ENCODE data around the gene SMAD1.

GRCh38 chr4:145440292-145441007, 41.2 kb upstream of the SMAD1 start:
- TF ChIP-seq, protein P1, sequence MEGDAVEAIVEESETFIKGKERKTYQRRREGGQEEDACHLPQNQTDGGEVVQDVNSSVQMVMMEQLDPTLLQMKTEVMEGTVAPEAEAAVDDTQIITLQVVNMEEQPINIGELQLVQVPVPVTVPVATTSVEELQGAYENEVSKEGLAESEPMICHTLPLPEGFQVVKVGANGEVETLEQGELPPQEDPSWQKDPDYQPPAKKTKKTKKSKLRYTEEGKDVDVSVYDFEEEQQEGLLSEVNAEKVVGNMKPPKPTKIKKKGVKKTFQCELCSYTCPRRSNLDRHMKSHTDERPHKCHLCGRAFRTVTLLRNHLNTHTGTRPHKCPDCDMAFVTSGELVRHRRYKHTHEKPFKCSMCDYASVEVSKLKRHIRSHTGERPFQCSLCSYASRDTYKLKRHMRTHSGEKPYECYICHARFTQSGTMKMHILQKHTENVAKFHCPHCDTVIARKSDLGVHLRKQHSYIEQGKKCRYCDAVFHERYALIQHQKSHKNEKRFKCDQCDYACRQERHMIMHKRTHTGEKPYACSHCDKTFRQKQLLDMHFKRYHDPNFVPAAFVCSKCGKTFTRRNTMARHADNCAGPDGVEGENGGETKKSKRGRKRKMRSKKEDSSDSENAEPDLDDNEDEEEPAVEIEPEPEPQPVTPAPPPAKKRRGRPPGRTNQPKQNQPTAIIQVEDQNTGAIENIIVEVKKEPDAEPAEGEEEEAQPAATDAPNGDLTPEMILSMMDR (conservative IDR thresholded peaks at IDR 0.05 in 1 of 2, IDR thresholded peaks at IDR 0.05 in 1 of 2; ENCODE audit: low read depth in 1 of 2, low read length in 2 of 2), result no peak
- no peak for TF ChIP-seq EZH2 (IDR thresholded peaks at IDR 0.05; ENCODE audit: low read length, missing control alignments)
